Neural cell (in vitro differentiated cells): Measurements from ENCODE around the gene GLIPR1L2.

Source experiments
- CTCF ChIP-seq: fragments of 450-650 bp; IDR thresholded peaks from 2 replicates; pipeline ENCODE4 v1.5.1; 2014; ENCODE audit warnings: antibody characterized with exemption, mild to moderate bottlenecking, moderate library complexity; ENCODE audit not compliant: poor library complexity, severe bottlenecking
- EP300 ChIP-seq: fragments of 450-650 bp; conservative IDR thresholded peaks from 2 replicates; pipeline ENCODE4 v1.6.1; 2014; ENCODE audit warnings: antibody characterized with exemption, mild to moderate bottlenecking, moderate library complexity; ENCODE audit not compliant: poor library complexity, severe bottlenecking
- EZH2 ChIP-seq: fragments of 200-600, 300-800 bp; shearing (Covaris generic), sonication (generic); IDR thresholded peaks from 2 replicates; pipeline ENCODE4 v1.6.1; 2014; ENCODE audit warnings: antibody characterized with exemption, low read length, borderline replicate concordance, mild to moderate bottlenecking; ENCODE audit not compliant: insufficient read depth, poor library complexity, severe bottlenecking
- MXI1 ChIP-seq: fragments of 450-650 bp; conservative IDR thresholded peaks from 2 replicates; pipeline ENCODE4 v1.6.1; 2014; ENCODE audit warnings: antibody characterized with exemption, mild to moderate bottlenecking; ENCODE audit not compliant: poor library complexity, severe bottlenecking
- POLR2AphosphoS5 ChIP-seq: IDR thresholded peaks from 2 replicates; pipeline ENCODE4 v1.6.1; 2012
- REST ChIP-seq: IDR thresholded peaks from 2 replicates; pipeline ENCODE4 v1.6.1; 2012; ENCODE audit warnings: borderline replicate concordance
- SMC3 ChIP-seq: fragments of 450-650 bp; conservative IDR thresholded peaks from 2 replicates; pipeline ENCODE4 v1.6.1; 2014; ENCODE audit warnings: antibody characterized with exemption, mild to moderate bottlenecking, moderate library complexity; ENCODE audit not compliant: poor library complexity

- TF ChIP-seq REST = no peak
- no peak for TF ChIP-seq CTCF
- no peak for TF ChIP-seq POLR2AphosphoS5
- no peak for TF ChIP-seq EZH2
- no peak for TF ChIP-seq SMC3
- no peak for TF ChIP-seq EP300
- no peak for TF ChIP-seq MXI1
Measured at GRCh38 chr12:75414671-75415070, 23.8 kb downstream of the GLIPR1L2 start.
